Dendritic cell treated with granulocyte-macrophage colony-stimulating factor and Interleukin-4, amounts not matched to agents 40 ng/mL and 50 ng/mL, for 4 days (primary cell): Measurements from ENCODE around the gene SULT2B1.

Experiments used
- H3K27ac Mint-ChIP-seq: one replicate; pipeline ENCODE4 v1.8.0; 2022; ENCODE audit warnings: mild to moderate bottlenecking, mixed read lengths
- H3K27me3 Mint-ChIP-seq: one replicate; pipeline ENCODE4 v1.8.0; 2022; ENCODE audit warnings: mild to moderate bottlenecking, mixed read lengths
- H3K36me3 Mint-ChIP-seq: one replicate; pipeline ENCODE4 v1.8.0; 2022; ENCODE audit warnings: low read depth, mixed read lengths
- H3K4me1 Mint-ChIP-seq: one replicate; pipeline ENCODE4 v1.8.0; 2022; ENCODE audit warnings: low read depth, mixed read lengths
- H3K4me3 Mint-ChIP-seq: one replicate; pipeline ENCODE4 v1.8.0; 2022; ENCODE audit warnings: mild to moderate bottlenecking, moderate library complexity, mixed read lengths
- H3K9me3 Mint-ChIP-seq: one replicate; pipeline ENCODE4 v1.8.0; 2022; ENCODE audit warnings: mixed read lengths
- intact Hi-C: fragments of 100-400 bp; cut with micrococcal nuclease; formaldehyde crosslinking; loops from one replicate; pipeline ENCODE4 v1.15.0; 2022

Gene SULT2B1

GRCh38 chr19:48595171-48595570 is 43.2 kb downstream of the SULT2B1 start:
- no peak overlapping the region for H3K27ac Mint-ChIP-seq
- no peaks in the 10 kb centered on the region for H3K36me3 Mint-ChIP-seq
- no peaks in the 10 kb centered on the region for H3K9me3 Mint-ChIP-seq
- intact Hi-C loops = no loop called here
- H3K4me3 Mint-ChIP-seq = no peak overlapping the region
- peaks cover 22% of the 10 kb centered on the region for H3K27me3 Mint-ChIP-seq
- H3K4me1 Mint-ChIP-seq = no peaks in the 10 kb centered on the region

GRCh38 chr19:48595833-48596232 is 43.9 kb downstream of the SULT2B1 start:
- peaks cover 21% of the 10 kb centered on the region for H3K27me3 Mint-ChIP-seq
- H3K4me3 Mint-ChIP-seq = no peak overlapping the region
- no peaks in the 10 kb centered on the region for H3K36me3 Mint-ChIP-seq
- intact Hi-C loops = no loop called here
- H3K27ac Mint-ChIP-seq = no peak overlapping the region
- H3K4me1 Mint-ChIP-seq = no peaks in the 10 kb centered on the region
- H3K9me3 Mint-ChIP-seq = no peaks in the 10 kb centered on the region

- H3K9me3 Mint-ChIP-seq = no peaks in the 10 kb centered on the region
- peaks cover 3% of the 10 kb centered on the region for H3K4me1 Mint-ChIP-seq
- intact Hi-C loops = no loop called here
- H3K36me3 Mint-ChIP-seq = no peaks in the 10 kb centered on the region
- no peak overlapping the region for H3K27ac Mint-ChIP-seq
- no peak overlapping the region for H3K4me3 Mint-ChIP-seq
- H3K27me3 Mint-ChIP-seq = peaks cover 17% of the 10 kb centered on the region
Measured at GRCh38 chr19:48596237-48596636, 44.3 kb downstream of the SULT2B1 start.

- Mint-ChIP-seq H3K4me3 (no peak overlapping the region), H3K36me3 (no peaks in the 10 kb centered on the region), H3K4me1 (peaks cover 9% of the 10 kb centered on the region), H3K27ac (no peak overlapping the region), H3K9me3 (no peaks in the 10 kb centered on the region), H3K27me3 (peaks cover 20% of the 10 kb centered on the region)
- intact Hi-C loops = no loop called here
Measured at GRCh38 chr19:48596679-48597465, 44.9 kb downstream of the SULT2B1 start.

GRCh38 chr19:48598996-48599700 is 47.2 kb downstream of the SULT2B1 start:
- intact Hi-C loops = no loop called here
- Mint-ChIP-seq H3K4me1 (peaks cover 15% of the 10 kb centered on the region), H3K27me3 (peaks cover 23% of the 10 kb centered on the region), H3K27ac (no peak overlapping the region), H3K4me3 (no peak overlapping the region), H3K9me3 (no peaks in the 10 kb centered on the region), H3K36me3 (no peaks in the 10 kb centered on the region)

- Mint-ChIP-seq H3K9me3 (no peaks in the 10 kb centered on the region), H3K4me3 (no peak overlapping the region), H3K36me3 (no peaks in the 10 kb centered on the region), H3K27ac (no peak overlapping the region), H3K27me3 (peaks cover 23% of the 10 kb centered on the region), H3K4me1 (peaks cover 15% of the 10 kb centered on the region)
- intact Hi-C loops = no loop called here
Measured at GRCh38 chr19:48600679-48601417, 48.9 kb downstream of the SULT2B1 start.

- Mint-ChIP-seq H3K4me3 (no peak overlapping the region), H3K9me3 (no peaks in the 10 kb centered on the region), H3K27ac (no peak overlapping the region), H3K27me3 (peaks cover 23% of the 10 kb centered on the region), H3K4me1 (peaks cover 15% of the 10 kb centered on the region), H3K36me3 (no peaks in the 10 kb centered on the region)
- intact Hi-C loops = no loop called here
Measured at GRCh38 chr19:48603001-48603400, 51.0 kb downstream of the SULT2B1 start.

- no peak overlapping the region for H3K27ac Mint-ChIP-seq
- H3K9me3 Mint-ChIP-seq = no peaks in the 10 kb centered on the region
- H3K27me3 Mint-ChIP-seq = peaks cover 20% of the 10 kb centered on the region
- intact Hi-C loops = no loop called here
- peaks cover 16% of the 10 kb centered on the region for H3K4me1 Mint-ChIP-seq
- no peak overlapping the region for H3K4me3 Mint-ChIP-seq
- H3K36me3 Mint-ChIP-seq = no peaks in the 10 kb centered on the region
Measured at GRCh38 chr19:48603449-48603848, 51.5 kb downstream of the SULT2B1 start.

GRCh38 chr19:48603850-48604249 is 51.9 kb downstream of the SULT2B1 start:
- peaks cover 20% of the 10 kb centered on the region for H3K4me1 Mint-ChIP-seq
- no peaks in the 10 kb centered on the region for H3K36me3 Mint-ChIP-seq
- peaks cover 16% of the 10 kb centered on the region for H3K27me3 Mint-ChIP-seq
- no peaks in the 10 kb centered on the region for H3K9me3 Mint-ChIP-seq
- intact Hi-C loops = no loop called here
- no peak overlapping the region for H3K27ac Mint-ChIP-seq
- no peak overlapping the region for H3K4me3 Mint-ChIP-seq

- Mint-ChIP-seq H3K4me1 (peaks cover 19% of the 10 kb centered on the region), H3K27me3 (peaks cover 5% of the 10 kb centered on the region), H3K4me3 (no peak within 1 kb of the TSS), H3K9me3 (no peaks in the 10 kb centered on the region), H3K36me3 (no peaks in the 10 kb centered on the region), H3K27ac (no peak within 1 kb of the TSS)
- intact Hi-C loops = loop anchor here (5.0 kb wide), 1 partner anchor 114 kb away; no protein-coding TSS in a partner anchor
Measured at GRCh38 chr19:48606463-48607358, 54.7 kb downstream of the SULT2B1 start, which contains the start of gene SPACA4. Gene SPACA4 (plus strand): TSS chr19:48606742. CDS start chr19:48606979, 237 bp downstream.

- intact Hi-C loops = loop anchor here (5.0 kb wide), 1 partner anchor 115 kb away; no protein-coding TSS in a partner anchor
- no peaks in the 10 kb centered on the region for H3K27me3 Mint-ChIP-seq
- peaks cover 13% of the 10 kb centered on the region for H3K4me1 Mint-ChIP-seq
- H3K4me3 Mint-ChIP-seq = no peak overlapping the region
- no peaks in the 10 kb centered on the region for H3K9me3 Mint-ChIP-seq
- H3K36me3 Mint-ChIP-seq = no peaks in the 10 kb centered on the region
- no peak overlapping the region for H3K27ac Mint-ChIP-seq
Measured at GRCh38 chr19:48607359-48607755, 55.4 kb downstream of the SULT2B1 start.

GRCh38 chr19:48608798-48609263 is 56.9 kb downstream of the SULT2B1 start:
- intact Hi-C loops = loop anchor here (5.0 kb wide), 1 partner anchor 117 kb away; no protein-coding TSS in a partner anchor
- Mint-ChIP-seq H3K27ac (no peak overlapping the region), H3K4me1 (peaks cover 12% of the 10 kb centered on the region), H3K9me3 (no peaks in the 10 kb centered on the region), H3K4me3 (no peak overlapping the region), H3K36me3 (no peaks in the 10 kb centered on the region), H3K27me3 (no peaks in the 10 kb centered on the region)

- intact Hi-C loops = loop anchor here (5.0 kb wide), 1 partner anchor 117 kb away; no protein-coding TSS in a partner anchor
- Mint-ChIP-seq H3K36me3 (peaks cover 6% of the 10 kb centered on the region), H3K4me3 (no peak overlapping the region), H3K27me3 (no peaks in the 10 kb centered on the region), H3K9me3 (no peaks in the 10 kb centered on the region), H3K4me1 (peaks cover 12% of the 10 kb centered on the region), H3K27ac (no peak overlapping the region)
Measured at GRCh38 chr19:48609571-48610108, 57.7 kb downstream of the SULT2B1 start.
